Body of pancreas (tissue), 4 donors: ENCODE data around the gene ADAMTS5. TPM values are rescaled to one million over a fixed set of nuclear protein-coding genes. Genes with fewer than 3 reads are reported as not detected.

ENCODE experiments used
- ATAC-seq: fragments of 150-250 bp; one replicate; pipeline ENCODE4 v1.9.1; 2016
- DNase-seq, 4 donors: peaks; one replicate each; pipeline ENCODE4 v3.0.0-alpha.2; 2019
- H3K27ac ChIP-seq, 4 donors: fragments of 200-600 bp; sonication (generic); 1 replicate in 3 of 4; 2 replicates in 1 of 4; pipeline versions ENCODE4 v1.5.1 to v1.6.1; 2016 to 2019; ENCODE audit warnings: mild to moderate bottlenecking in 1 of 4, mixed read lengths in 1 of 4, moderate library complexity in 1 of 4
- H3K27me3 ChIP-seq, 2 donors: fragments of 200-600 bp; sonication (generic); one replicate each; pipeline ENCODE4 v1.6.0; 2016; ENCODE audit warnings: mild to moderate bottlenecking in 1 of 2
- H3K36me3 ChIP-seq, 2 donors: fragments of 200-600 bp; sonication (generic); replicated peaks in 1 of 2; 2 replicates each; pipeline ENCODE4 v1.5.1; 2016; ENCODE audit warnings: low read depth in 2 of 2; ENCODE audit not compliant: insufficient read depth in 1 of 2
- H3K4me1 ChIP-seq: fragments of 200-600 bp; sonication (generic); one replicate; pipeline ENCODE4 v1.6.0; 2016
- H3K4me3 ChIP-seq, 2 donors: fragments of 200-600 bp; sonication (generic); 1 replicate in 1 of 2; 2 replicates in 1 of 2; pipeline ENCODE4 v1.5.1; 2016 to 2019
- H3K9me3 ChIP-seq, 3 donors: fragments of 200-600 bp; sonication (generic); 1 replicate in 2 of 3; 2 replicates in 1 of 3; pipeline ENCODE4 v1.5.1; 2016
- POLR2A ChIP-seq, 3 donors: fragments of 450-650 bp; IDR thresholded peaks; one replicate each; pipeline ENCODE4 v1.6.1; 2016; ENCODE audit warnings: antibody characterized with exemption in 3 of 3, mild to moderate bottlenecking in 2 of 3
- WGBS, 2 donors: methylation state at CpG; one replicate each; pipeline ENCODE4 v1.1.5; 2017; 5-methylcytosine and 5-hydroxymethylcytosine counted together
- intact Hi-C: fragments of 100-400 bp; cut with DNase I; formaldehyde crosslinking; loops from one replicate; pipeline ENCODE4 v1.15.1; 2023
- total RNA-seq, 2 donors: library from RNA; depleted of rRNA; stranded (reverse); fragments of >200 nt; gene quantifications; one replicate each; pipeline ENCODE4 v1.1.0, GENCODE V29; 2016
- TF ChIP-seq, protein P1 (sequence below), 7 experiments: fragments of 450-650 bp in 4 of 7; fragments of 200-600 bp in 3 of 7; sonication (generic) in 3 of 7; IDR thresholded peaks; one replicate each; pipeline ENCODE4 v1.5.1; 2016 to 2019; ENCODE audit warnings: antibody characterized with exemption in 7 of 7

ADAMTS5 gene
- total RNA-seq, 2 donors from 2014 or later, result 3.4 to 3.6 TPM

DNA sequence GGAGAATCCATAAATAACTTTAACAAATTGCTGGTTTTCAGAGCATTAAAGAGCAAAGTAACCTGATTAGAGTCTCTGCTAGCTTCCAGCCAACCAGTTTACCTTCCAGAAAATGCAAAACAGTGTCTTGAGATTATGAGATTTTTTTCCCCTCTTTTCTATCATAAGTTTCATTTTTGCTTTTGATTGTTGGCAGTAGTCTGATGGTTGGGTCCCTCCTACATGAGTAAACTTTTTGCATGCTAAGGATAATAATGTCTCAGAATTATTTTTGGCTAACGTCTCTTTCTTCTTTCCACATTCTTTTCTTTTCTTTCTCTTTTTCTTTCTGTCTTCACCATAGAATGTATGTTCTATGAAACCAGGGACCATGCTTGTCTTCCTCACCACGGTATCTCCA is 6.3 kb upstream of the ADAMTS5 start:
- Histone ChIP-seq H3K9me3 (no peaks in the 10 kb centered on the region), H3K27ac (no peak overlapping the region), H3K27me3 (no peaks in the 10 kb centered on the region), H3K4me3 (no peak overlapping the region), H3K4me1 (no peaks in the 10 kb centered on the region), H3K36me3 (no peaks in the 10 kb centered on the region)
- no peak for TF ChIP-seq POLR2A (IDR thresholded peaks at IDR 0.05)
- TF ChIP-seq, protein P1, sequence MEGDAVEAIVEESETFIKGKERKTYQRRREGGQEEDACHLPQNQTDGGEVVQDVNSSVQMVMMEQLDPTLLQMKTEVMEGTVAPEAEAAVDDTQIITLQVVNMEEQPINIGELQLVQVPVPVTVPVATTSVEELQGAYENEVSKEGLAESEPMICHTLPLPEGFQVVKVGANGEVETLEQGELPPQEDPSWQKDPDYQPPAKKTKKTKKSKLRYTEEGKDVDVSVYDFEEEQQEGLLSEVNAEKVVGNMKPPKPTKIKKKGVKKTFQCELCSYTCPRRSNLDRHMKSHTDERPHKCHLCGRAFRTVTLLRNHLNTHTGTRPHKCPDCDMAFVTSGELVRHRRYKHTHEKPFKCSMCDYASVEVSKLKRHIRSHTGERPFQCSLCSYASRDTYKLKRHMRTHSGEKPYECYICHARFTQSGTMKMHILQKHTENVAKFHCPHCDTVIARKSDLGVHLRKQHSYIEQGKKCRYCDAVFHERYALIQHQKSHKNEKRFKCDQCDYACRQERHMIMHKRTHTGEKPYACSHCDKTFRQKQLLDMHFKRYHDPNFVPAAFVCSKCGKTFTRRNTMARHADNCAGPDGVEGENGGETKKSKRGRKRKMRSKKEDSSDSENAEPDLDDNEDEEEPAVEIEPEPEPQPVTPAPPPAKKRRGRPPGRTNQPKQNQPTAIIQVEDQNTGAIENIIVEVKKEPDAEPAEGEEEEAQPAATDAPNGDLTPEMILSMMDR (IDR thresholded peaks at IDR 0.05), result no peak
- no peak for DNase-seq
- no peak for ATAC-seq
- intact Hi-C loops, result no loop called here
- WGBS, 2 donors, result 36 to 71% methylated on average over 2 of the region's 2 CpGs

DNA sequence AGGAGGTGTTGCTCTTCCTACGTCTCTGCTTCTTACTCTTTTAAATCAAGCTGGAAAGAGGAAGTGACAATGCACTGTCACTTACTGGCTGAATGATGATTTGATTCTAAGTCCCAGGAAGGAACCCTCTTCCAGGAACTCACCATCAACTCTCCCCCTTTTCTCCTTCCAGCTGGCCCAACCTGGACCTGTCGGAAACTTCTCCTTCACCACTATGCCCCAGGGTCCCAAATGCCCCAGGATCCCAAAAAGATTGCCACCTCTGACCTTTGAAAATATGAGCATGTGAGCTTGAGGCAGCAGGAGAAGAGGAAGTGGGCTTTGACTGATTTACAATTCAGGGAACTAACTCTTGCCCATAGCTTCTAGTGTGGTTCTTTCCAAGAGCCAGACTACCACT is 5.3 kb upstream of the ADAMTS5 start:
- Histone ChIP-seq H3K4me3 (no peak overlapping the region), H3K27ac (no peak overlapping the region), H3K27me3 (no peaks in the 10 kb centered on the region), H3K4me1 (peaks cover 6% of the 10 kb centered on the region), H3K36me3 (no peaks in the 10 kb centered on the region), H3K9me3 (no peaks in the 10 kb centered on the region)
- 44 to 53% methylated on average over 2 of the region's 2 CpGs for WGBS, 2 donors
- no peak for ATAC-seq
- intact Hi-C loops, result no loop called here
- no peak for DNase-seq
- no peak for TF ChIP-seq POLR2A (IDR thresholded peaks at IDR 0.05)
- TF ChIP-seq, protein P1 (IDR thresholded peaks at IDR 0.05), result no peak

DNA sequence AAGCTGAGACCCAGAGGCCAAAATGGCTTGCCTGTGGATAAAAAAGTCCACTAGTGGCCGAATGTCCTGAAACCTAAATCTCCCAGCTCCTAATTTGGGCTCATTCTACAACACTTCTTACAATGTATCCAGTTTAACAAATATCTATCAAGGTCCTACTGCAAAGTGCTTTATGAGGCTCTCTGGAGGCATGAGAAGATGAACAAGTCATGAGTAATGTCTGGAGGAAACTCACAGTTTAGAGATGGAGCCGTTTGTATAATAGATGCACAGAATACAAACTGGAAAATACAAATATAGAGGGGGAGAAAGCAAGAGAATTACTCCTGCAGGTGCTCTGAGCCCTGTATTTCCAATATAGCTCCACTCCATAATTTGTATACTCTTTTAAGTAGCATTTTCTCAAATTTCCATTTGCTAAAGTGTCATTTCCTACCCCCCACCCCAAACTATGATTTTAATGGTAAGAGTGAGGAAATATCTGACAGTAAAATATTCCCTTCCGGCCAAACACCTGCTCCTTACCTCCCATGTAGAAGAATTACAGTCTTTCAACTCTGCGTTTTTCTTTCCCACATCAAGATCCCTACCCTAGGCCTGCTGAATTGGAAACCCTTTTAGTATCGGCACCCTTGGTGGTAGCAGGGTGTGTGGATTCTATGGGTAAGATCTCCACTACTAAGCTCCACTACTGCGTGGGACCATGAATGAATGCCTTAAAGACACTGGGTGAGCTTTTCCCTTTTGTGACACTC is 3.3 kb upstream of the ADAMTS5 start:
- TF ChIP-seq POLR2A (IDR thresholded peaks at IDR 0.05), result no peak
- TF ChIP-seq, protein P1 (IDR thresholded peaks at IDR 0.05), result no peak
- peaks cover 26% of the 10 kb centered on the region for H3K4me1 ChIP-seq
- H3K27me3 ChIP-seq, result peaks cover 2 to 9% of the 10 kb centered on the region in 2 donors
- no peaks in the 10 kb centered on the region for H3K36me3 ChIP-seq
- intact Hi-C loops, result no loop called here
- DNase-seq (no peak), ATAC-seq (no peak)
- WGBS, 2 donors, result 83% methylated on average over 6 of the region's 6 CpGs
- H3K27ac ChIP-seq, result no peak overlapping the region
- H3K9me3 ChIP-seq, result no peaks in the 10 kb centered on the region
- H3K4me3 ChIP-seq, result no peak overlapping the region

DNA sequence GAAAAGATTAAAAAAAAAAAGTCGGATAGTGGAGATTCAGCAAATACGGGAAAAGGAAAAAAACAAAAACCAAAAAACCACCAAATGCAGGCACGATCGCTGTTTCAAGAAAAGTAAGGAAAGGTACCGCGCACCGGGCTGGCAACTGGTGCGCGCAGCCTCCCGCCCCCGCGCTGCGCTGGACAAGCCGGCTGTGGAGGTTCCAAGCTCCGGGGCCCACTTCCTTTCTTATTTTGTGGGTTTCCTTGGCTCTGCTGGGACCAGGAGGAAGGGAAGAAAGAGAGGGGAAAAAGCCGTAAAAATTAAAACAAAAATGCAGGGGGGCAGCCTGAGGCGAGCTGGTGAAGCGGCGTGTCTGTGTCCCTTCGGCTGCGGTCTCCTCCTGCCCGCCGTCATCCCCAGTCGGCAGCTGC is 233 bp downstream of the ADAMTS5 start:
- intact Hi-C loops, result no loop called here
- DNase-seq, result peak in 1 of 4 donors; percentile 13

More for the DNA sequence above, 233 bp downstream of the ADAMTS5 start:
- ATAC-seq, result peak; percentile 28
- Histone ChIP-seq H3K4me1 (peaks cover 26% of the 10 kb centered on the region), H3K9me3 (no peaks in the 10 kb centered on the region), H3K36me3 (no peaks in the 10 kb centered on the region), H3K27me3 (peaks cover 2 to 9% of the 10 kb centered on the region in 2 donors), H3K4me3 (peak overlapping the region in 1 of 2 donors; percentile 14), H3K27ac (peak overlapping the region in 1 of 4 donors; percentile 21)
- WGBS, 2 donors, result 1% methylated on average over 23 to 24 of the region's 24 CpGs
- TF ChIP-seq, protein P1 (IDR thresholded peaks at IDR 0.05), result no peak
- peak in 1 of 3 donors; percentile 16 for TF ChIP-seq POLR2A (IDR thresholded peaks at IDR 0.05)
